HCT116 (cell line): Measurements from ENCODE around the gene PKN3.

Source experiments
- EZH2phosphoT487 ChIP-seq: fragments of 200-600 bp; IDR thresholded peaks from 2 replicates; pipeline ENCODE4 v1.6.1; 2018; ENCODE audit warnings: antibody characterized with exemption, borderline replicate concordance
- FOSL1 ChIP-seq: IDR thresholded peaks from 2 replicates; pipeline ENCODE4 v1.6.1; 2012; ENCODE audit warnings: low read depth
- JUND ChIP-seq: IDR thresholded peaks from 2 replicates; pipeline ENCODE4 v1.6.1; 2012
- POLR2A ChIP-seq: IDR thresholded peaks from 2 replicates; pipeline ENCODE4 v1.7.0; 2011; ENCODE audit warnings: borderline replicate concordance; ENCODE audit not compliant: insufficient read depth, insufficient read length; ENCODE audit errors: extremely low read depth
- POLR2AphosphoS5 ChIP-seq: IDR thresholded peaks from 2 replicates; pipeline ENCODE4 v1.6.1; 2011; ENCODE audit warnings: mild to moderate bottlenecking, low read depth, low read length, moderate library complexity
- SIN3A ChIP-seq: IDR thresholded peaks from 2 replicates; pipeline ENCODE4 v1.6.1; 2012; ENCODE audit warnings: low read depth
- SRF ChIP-seq: IDR thresholded peaks from 2 replicates; pipeline ENCODE4 v1.6.1; 2012; ENCODE audit warnings: low read depth
- ZFX ChIP-seq: fragments of 450-650 bp; IDR thresholded peaks from 2 replicates; pipeline ENCODE4 v1.6.1; 2017
- TF ChIP-seq, protein P1 (sequence below), 3 experiments: fragments of 200-600 bp in 1 of 3; sonication (generic) in 1 of 3; IDR thresholded peaks in 2 of 3; conservative IDR thresholded peaks in 1 of 3; 2 replicates each; pipeline ENCODE4 v1.5.1; 2012 to 2017; ENCODE audit warnings: low read depth in 2 of 3, low read length in 2 of 3, antibody characterized with exemption in 1 of 3, borderline replicate concordance in 1 of 3, control low read depth in 1 of 3, mild to moderate bottlenecking in 1 of 3, mixed read lengths in 1 of 3, mixed run types in 1 of 3, moderate library complexity in 1 of 3; ENCODE audit not compliant: insufficient read depth in 1 of 3
- TF ChIP-seq, protein P2 (sequence below): IDR thresholded peaks from 2 replicates; pipeline ENCODE4 v1.6.1; 2012

DNA sequence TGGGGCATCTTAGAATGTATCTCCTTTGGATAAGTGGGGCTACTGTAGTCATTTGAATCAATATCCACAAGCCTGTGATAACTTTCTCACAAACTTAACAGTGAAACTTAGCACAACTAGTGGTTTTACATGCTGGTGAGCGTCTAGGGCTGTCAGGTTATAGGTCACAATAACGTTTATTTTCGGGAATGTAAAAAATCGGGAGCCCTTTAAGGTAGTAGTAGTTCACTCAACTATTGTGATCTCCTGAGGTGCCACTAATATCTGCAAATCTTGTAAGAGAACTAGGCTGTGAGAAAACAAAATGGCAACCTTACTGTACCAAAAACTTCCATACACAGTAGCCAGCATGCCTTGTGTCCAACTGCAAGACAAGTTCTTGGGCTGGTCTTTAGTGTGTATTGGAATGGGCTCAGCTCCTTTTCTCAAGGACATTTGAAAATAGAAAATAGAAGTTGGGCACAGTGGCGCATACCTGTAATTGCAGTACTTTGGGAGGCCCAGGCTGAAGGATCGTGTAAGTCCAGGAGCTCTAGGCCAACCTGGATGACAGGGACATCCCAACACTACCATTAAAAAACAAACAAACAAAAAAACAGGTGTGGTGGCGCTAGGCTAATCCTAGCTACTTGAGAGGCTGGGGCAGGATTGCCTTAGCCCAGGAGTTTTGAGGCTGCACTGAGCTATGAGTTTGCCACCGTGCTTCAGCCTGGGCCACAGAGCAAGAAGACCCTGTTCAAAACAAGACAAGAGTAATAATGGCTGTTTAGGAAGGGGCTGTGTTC is 5.2 kb upstream of the PKN3 start:
- TF ChIP-seq ZFX (no peak), JUND (no peak), SIN3A (no peak), EZH2phosphoT487 (no peak), SRF (no peak), POLR2AphosphoS5 (0 out of 2 replicates have a peak, but pooled peaks have one; percentile 50), POLR2A (no peak), FOSL1 (no peak)
- TF ChIP-seq, protein P1, sequence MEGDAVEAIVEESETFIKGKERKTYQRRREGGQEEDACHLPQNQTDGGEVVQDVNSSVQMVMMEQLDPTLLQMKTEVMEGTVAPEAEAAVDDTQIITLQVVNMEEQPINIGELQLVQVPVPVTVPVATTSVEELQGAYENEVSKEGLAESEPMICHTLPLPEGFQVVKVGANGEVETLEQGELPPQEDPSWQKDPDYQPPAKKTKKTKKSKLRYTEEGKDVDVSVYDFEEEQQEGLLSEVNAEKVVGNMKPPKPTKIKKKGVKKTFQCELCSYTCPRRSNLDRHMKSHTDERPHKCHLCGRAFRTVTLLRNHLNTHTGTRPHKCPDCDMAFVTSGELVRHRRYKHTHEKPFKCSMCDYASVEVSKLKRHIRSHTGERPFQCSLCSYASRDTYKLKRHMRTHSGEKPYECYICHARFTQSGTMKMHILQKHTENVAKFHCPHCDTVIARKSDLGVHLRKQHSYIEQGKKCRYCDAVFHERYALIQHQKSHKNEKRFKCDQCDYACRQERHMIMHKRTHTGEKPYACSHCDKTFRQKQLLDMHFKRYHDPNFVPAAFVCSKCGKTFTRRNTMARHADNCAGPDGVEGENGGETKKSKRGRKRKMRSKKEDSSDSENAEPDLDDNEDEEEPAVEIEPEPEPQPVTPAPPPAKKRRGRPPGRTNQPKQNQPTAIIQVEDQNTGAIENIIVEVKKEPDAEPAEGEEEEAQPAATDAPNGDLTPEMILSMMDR (IDR thresholded peaks at IDR 0.05 in 2 of 3, conservative IDR thresholded peaks at IDR 0.05 in 1 of 3; ENCODE audit: borderline replicate concordance in 1 of 3, insufficient read depth in 1 of 3, low read depth in 2 of 3, low read length in 2 of 3), result no peak
- TF ChIP-seq, protein P2, sequence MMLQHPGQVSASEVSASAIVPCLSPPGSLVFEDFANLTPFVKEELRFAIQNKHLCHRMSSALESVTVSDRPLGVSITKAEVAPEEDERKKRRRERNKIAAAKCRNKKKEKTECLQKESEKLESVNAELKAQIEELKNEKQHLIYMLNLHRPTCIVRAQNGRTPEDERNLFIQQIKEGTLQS, result no peak
